HG03521 (cell line): ENCODE data around the gene SLC2A5.

ENCODE experiments used
- ATAC-seq: cut with Tn5 transposase; IDR thresholded peaks from one replicate; pipeline ENCODE4 v1.9.1; 2021; ENCODE audit warnings: mild to moderate bottlenecking, moderate library complexity; ENCODE audit not compliant: unreplicated experiment

SLC2A5 gene

DNA sequence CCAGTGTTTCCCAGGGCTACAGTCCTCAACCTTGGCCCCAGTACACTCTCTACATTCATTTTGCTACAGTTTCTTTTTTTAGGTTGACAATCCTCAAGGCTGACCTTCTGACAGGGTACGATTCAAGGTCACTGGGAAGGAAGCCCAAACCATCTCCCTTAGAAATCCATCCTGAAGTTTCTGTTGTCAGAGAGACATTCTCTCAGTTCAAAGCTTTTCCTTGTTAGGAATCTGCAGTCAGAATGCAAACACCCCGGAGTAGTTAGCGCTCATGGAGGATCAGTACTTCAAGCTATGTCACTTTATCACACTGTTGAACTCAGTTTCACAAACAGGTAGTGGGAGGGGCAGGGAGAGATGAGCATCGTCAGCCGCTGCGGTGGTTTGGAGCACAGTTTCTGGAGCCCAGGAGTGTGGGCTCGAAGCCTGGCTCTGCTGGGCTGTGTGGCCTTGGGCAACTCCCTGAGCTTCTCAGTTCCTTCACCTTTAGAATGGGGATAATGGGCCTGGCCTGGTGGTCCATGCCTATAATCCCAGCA lies 4.2 kb downstream of the SLC2A5 start:
- no peak for ATAC-seq

DNA sequence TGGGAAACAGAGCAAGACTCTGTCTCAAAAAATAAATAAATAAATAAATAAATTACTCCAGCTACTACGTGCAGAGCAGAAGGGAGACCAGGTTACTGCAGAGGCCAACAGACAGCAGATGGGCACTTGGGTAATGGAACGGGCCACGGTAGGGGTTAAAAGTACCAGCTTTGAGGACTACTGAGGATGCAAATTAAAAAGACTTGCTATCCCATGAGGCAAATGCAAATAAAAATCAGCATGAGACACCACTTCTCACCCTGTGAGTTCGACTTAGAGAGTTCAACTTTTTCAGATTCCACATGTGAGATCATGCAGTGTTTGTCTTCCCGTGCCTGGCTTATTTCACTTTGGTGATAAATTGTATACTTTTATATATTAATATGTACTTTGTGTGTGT lies 6.6 kb downstream of the SLC2A5 start:
- ATAC-seq = no peak

DNA sequence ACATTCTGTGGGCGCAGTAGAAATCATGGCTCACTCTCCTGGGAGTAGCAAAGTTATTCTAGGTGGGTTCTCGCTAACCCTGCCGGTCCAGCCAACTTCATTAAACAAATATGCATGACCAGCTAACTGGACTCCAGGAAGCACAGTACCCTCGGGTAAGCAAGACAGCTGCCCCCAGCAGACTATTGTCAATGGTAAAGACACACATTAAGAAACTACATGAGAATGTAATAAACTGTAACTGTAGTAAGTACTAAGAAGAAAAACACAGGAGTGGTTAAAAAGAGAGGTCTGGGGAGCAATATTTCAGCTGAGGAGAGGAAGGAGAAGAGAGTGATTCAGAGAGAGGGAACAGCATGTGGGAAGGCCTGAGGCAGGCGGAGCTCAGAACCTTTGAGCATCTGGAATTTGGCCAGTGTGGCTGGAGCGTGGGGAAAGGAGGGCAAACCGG lies 7.4 kb downstream of the SLC2A5 start:
- no peak for ATAC-seq

DNA sequence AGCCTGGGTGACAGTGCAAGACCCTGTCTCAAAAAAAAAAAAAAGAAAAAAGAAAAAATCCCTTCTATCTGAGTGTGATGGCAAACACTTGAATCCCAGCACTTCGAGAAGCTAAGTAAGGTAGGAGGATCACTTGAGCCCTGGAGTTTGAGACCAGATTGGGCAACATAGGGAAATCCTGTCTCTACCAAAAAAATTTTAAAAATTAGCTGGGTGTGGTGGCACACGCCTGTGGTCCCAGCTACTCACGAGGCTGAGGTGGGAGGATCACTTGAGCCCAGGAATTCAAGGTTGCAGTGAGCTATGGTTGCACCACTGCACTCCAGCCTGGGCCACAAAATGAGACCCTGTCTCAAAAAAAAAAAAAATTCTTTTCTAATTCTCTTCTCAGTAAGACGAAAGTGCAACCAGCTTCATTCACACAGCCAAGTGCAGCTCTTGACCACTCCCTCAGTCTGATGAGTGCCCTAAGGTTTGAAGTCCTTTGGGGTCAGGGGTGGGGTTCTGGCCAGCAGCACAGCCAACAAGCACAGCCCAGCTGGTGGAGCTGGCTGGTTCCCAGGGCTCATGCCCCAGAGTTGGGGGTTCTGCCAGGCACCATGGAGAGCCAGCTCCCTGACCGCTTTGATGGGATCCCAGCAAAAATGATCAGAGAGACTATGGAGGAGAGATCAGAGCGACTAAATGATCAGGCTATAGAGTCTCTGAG lies 8.0 kb downstream of the SLC2A5 start:
- ATAC-seq = no peak

DNA sequence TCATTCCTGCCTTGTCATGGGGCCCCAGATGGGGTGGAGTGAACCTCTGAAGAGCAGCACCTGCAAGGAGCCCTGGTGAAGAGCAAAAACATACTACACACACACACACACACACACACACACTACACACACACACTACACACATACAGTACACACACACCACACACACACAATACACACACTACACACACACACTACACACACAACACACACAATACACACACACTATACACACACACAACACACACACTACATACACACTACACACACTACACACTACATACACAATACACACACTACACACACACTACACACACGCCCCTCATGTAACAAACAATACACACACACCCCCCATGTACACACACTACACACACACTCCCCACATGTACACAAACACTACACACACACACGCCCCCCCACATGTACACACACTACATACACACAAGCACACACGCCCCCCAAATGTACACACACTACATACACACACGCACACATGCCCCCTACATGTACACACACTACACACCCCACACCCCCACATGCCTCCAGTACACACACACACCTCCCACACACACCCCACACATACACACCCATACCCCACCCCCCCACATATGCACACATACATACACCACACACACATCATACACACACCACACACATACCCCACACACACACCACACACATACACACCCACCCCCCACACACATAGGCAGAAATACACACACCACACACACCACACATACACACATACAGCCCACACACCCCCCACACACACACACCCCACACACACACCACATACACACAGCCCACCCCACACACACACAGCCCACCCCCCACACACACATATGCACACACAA lies 9.3 kb downstream of the SLC2A5 start:
- no peak for ATAC-seq

DNA sequence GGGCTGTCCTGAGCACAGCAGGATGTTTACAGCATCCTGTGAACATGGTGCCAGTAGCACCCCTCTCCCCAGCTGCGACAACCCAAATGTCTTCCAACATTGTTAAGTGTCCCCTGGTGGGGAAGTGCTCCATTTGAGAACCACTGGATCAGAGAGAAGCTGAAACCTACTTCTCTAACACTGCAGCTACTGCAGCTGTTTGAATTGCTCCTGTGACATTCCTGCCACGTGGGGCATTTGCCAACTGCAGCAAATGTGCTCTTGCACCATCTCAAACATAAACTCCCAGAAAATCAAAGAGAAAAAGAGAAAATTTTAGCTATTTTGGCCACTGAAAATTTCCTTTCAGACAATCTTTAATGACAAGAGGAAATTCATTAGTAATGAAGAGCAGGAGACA lies 11.0 kb downstream of the SLC2A5 start:
- no peak for ATAC-seq

DNA sequence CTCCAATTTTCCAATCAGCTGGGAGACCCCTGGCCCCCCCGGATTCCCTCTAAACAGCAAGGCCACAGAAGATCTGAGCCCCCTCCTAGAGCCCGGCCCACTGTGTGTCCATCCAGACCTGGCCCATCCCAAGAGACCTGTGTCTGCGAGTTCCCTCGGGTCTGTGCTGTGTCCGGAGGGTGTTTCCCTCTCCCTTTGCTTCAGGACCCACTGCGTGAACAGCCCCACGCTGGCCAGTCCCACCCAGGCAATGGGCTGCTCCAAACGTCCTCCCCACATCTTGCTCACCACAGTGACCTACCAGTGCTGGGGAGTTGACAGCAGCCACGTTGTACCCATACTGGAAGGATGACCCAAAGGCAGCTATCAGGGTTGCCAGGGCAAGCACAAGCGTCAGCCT lies 11.6 kb downstream of the SLC2A5 start:
- ATAC-seq = no peak

DNA sequence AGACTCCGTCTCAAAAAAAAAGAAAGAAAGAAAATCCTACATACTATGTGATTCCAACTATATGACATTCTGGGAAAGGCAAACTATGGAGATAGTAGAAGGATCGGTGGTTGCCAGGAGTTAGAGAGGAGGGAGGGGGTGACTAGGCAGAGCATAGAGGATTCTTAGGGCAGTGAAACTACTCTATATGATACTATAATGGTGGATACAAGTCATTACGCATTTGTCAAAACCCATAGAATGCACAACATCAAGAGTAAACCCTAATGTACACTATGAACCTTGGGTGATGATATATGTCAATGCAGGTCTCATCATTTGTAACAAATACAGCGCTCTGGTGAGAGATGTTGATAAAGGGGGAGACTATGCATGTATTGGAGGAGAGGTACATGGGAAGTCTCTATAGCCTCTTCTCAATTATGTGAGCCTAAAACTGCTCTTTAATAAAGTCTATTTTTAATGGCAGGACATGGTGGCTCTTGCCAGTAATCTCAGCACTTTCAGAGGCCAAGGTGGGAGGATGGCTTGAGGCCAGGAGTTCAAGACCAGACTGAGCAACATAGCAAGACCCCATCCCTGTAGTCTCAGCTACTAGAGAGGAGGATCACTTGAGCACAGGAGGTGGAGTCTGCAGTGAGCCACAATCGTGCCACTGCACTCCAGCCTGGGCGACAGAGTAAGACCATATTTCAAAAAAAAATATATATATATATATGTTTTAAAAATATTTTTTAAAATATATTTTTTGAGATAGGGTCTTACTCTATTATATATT lies 17.0 kb downstream of the SLC2A5 start:
- no peak for ATAC-seq

DNA sequence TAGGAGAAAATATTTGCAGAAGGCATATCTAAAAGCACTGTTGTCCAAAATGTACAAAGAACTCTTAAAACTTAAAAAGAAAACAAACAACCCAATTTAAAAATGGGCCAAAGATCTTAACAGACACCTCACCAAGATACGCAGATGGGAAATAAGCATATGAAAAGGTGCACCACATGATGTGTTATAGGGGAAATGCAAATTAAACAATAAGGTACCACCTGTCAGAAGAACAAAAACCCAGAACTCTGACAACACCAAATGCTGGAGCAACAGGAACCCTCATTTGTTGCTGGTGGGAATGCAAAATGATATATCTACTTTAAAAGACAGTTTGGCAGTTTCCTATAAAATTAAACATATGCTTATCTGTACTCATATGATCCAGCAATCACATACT lies 18.1 kb downstream of the SLC2A5 start:
- no peak for ATAC-seq

DNA sequence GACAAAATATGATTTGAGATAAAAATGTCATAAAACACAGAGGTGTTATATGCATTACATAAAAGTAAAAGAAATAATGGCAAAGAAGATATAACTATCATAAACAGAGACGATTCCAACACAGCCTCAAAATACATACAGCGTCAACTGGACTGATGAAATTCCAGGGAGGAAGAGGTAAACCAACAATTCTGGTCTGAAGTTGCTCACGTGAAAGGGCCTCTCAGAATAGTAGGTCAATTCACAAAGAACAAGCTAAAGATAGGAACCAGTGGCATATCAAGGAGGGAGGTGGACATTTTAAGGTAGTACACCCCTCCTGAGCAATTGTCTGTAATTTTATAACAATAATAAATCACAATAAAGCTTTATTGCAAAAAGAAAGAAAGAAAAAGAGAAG lies 18.6 kb downstream of the SLC2A5 start:
- ATAC-seq = no peak

DNA sequence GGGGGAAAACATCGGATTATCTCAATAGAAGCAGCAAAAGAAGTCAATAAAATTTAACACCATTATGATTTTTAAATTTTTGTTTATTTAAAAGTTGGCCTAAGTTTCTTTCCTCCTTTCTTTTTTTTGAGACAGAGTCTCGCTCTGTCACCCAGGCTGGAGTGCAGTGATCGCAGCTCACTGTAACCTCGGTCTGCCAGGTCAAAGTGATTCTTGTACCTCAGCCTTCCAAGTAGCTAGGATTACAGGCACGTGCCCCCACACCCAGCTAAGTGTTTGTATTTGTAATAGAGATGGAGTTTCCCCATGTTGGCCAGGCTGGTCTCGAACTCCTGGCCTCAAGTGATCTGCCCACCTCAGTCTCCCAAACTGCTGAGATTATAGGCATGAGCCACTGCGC lies 20.9 kb downstream of the SLC2A5 start:
- ATAC-seq = no peak

DNA sequence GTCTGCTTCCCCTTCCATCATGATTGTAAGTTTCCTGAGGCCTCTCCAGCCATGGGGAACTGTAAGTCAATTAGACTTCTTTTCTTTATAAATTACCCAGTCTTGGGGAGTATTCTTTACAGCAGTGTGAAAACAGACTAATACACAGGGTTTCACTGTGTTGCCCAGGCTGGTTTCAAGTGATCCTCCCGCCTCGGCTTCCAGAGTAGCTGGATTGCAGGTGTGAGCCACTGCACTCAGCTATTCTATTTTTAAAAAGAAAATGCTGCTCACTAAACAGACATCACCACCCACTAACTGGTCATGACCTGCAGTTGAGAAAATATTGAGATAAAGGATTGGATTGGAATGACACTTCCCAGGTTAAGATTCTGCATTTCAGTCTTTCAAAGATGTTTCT lies 22.4 kb downstream of the SLC2A5 start:
- no peak for ATAC-seq

DNA sequence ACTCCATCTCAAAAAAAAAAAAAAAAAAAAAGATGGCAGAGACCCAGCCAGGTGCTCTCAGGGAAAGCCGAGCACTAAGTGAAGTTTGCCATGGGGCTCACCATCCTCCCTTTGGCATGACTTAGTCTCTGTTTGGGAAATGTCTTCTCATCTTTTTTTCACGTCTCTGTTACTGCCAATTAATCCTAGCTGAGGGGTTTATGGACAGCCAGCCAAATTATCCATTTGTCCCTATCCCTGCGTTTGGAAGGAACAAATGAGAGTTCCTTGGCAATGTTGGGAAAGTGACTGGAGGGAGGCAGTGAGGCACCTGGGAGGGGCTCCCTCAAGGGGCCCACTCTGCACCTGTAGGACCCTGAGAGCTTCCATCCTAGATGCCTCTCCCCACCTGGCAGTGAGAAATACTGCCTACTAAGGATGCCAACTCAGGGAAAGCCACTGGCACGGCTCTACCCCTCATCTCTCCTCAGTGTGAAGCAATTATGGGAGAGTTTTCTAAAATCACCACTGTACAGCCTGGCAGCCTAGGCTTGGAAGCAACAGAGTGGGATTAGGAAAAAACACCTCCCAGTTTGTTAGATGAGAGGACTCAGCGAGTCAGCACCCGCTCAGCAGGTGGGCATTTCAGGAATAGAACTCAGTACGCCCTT lies 23.4 kb downstream of the SLC2A5 start:
- no peak for ATAC-seq

DNA sequence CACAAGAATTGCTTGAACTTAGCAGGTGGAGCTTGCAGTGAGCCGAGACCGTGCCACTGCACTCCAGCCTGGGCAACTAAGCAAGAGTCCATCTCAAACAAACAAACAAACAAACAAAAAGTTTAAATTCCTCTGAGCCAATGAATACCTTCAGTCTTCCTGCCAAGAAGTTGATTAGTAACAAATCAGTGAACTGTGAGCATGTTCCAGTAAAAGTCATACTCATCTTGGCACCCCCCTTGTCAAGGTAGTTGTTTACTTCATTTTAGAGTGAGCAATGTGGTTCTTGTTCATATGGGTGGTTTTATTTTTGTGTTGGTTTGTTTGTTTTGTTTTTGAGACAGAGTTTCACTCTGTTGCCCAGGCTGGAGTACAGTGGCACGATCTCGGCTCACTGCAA lies 25.2 kb downstream of the SLC2A5 start:
- no peak for ATAC-seq

DNA sequence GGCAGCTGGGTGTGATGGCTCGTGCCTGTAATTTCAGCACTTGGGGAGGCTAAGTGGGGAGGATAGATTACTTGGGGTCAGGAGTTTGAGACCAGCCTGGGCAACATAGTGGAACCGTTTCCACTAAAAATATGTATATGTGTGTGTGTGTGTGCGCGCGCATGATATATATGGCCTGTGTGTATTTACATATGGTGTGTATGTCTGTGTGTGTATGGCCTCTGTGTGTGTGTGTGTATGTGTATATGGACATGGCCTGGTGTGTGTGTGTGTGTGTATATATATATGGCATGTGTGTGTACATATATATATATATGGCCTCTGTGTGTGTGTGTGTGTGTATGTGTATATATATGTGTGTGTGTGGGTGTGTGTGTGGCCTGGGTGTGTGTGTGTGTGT lies 27.2 kb downstream of the SLC2A5 start:
- no peak for ATAC-seq

DNA sequence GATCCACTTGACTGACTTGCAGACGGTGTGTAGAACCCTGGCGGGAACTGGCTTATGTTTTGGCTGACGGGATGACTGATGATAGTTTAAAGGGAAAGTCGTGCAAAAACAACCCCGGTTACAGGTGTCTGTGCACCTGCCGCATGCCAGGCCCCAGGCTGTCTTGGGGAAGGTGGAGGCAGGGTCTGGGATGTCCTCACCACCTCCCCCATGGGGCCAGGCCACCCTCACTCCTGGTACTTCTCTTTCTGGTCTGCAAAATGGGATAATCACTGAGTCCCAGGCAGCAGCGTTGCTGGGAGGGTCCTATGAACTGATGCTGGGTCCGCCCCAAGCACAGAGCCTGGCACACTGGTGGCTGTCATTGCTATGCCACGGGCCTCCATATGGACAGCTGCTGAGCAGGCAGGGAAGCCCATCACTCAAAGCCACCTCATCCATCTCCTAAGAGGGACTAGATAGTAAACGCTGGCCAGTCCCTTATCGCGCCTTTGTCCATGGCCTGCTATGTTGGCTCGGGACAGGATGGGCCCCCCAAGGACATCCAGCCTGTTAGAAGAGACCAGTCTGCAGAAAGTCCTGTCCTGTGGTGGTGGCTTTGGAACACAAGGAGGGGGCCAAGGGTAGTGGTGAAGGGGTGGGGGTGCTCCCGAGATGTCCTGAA lies 28.2 kb downstream of the SLC2A5 start:
- ATAC-seq = no peak

DNA sequence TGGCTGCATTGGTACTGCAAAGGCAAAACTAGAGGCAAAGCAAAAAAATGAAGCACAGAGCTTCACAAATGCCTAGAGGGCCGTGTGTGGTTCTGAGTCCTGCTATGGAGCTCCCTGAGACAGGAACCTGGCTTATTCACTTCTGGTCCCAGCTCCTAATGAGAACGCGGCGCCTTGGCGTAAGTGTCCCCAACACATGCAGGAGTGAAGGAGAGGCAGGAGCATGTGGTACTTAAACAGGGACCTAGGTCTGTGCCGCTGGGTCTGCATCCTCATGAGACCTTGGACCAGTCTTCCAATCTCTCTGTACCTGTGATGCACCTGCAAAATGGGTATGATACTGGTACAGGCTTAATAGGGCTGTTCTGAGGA lies 28.8 kb downstream of the SLC2A5 start:
- no peak for ATAC-seq

DNA sequence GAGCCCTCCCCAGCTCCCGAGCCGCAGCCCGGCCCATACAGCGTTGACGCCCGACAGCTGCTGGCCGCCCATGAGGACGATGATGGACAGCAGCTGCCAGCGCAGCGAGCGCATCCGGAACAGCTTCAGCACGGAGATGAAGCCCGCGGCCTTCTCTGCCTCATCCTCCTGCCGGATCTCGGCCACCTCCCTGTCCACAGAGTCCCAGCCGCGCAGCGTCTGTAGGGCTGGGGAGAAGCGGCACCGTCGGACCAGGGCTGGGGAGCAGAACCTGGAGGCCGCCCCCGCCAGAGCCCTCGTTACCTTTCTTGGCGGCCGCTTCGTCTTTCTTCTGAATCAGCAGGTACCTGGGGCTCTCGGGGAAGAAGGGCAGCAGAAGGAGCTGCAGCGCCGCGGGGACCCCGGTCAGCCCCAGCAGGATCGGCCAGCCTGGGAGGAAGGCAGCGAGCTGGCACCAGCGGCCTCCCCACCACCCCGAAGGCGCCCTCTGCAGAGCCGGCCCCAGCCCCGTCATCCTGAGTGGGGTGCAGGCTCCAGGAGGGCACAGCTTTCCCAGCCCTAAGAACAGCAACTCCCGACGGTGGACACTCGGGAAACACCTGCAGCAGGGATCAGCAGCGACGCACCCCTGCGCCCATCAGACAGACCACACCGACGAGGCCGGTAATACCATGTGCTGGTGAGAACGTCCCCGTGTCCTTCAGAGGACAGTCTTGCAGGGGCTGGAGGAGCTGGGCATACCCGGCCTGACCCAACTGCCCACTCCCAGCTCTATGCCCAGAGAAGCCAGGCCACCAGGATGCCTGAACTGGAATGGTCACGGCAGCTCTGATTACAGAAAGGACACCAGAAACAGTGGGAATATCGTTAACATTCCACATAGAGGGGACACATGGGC lies 29.4 kb downstream of the SLC2A5 start:
- ATAC-seq = no peak
